Esophagus squamous epithelium (tissue), 5 donors: Measurements from ENCODE around the gene BMPR2. TPM values are rescaled to one million over a fixed set of nuclear protein-coding genes. Genes with fewer than 3 reads are reported as not detected.

ENCODE experiments used
- DNase-seq: peaks from one replicate; lab custom pipeline; 2025; lab: John Stamatoyannopoulos, UW
- H3K27ac ChIP-seq, 4 donors: fragments of 200-600 bp; sonication (generic); one replicate each; pipeline ENCODE4 v1.5.1; 2016 to 2019; ENCODE audit warnings: mild to moderate bottlenecking in 1 of 4
- H3K27me3 ChIP-seq, 4 donors: fragments of 200-600 bp; sonication (generic); 1 replicate in 3 of 4; 2 replicates in 1 of 4; pipeline versions ENCODE4 v1.5.1 to v1.6.0; 2017 to 2021; ENCODE audit warnings: antibody characterized with exemption in 1 of 4
- H3K36me3 ChIP-seq, 3 donors: fragments of 200-600 bp; sonication (generic); one replicate each; pipeline ENCODE4 v1.5.1; 2016 to 2019
- H3K4me1 ChIP-seq, 3 donors: fragments of 200-600 bp; sonication (generic); one replicate each; pipeline ENCODE4 v1.5.1; 2017 to 2019
- H3K4me3 ChIP-seq, 4 donors: fragments of 200-600 bp; sonication (generic); 1 replicate in 3 of 4; 2 replicates in 1 of 4; pipeline ENCODE4 v1.5.1; 2016 to 2019; ENCODE audit warnings: mild to moderate bottlenecking in 2 of 4, moderate library complexity in 1 of 4
- H3K9me3 ChIP-seq, 3 donors: fragments of 200-600 bp; sonication (generic); one replicate each; pipeline ENCODE4 v1.5.1; 2016 to 2019
- CTCF ChIP-seq, 6 experiments: fragments of 450-650 bp in 4 of 6; fragments of 200-600 bp in 2 of 6; sonication (generic) in 2 of 6; IDR thresholded peaks; one replicate each; pipeline ENCODE4 v1.5.1; 2016 to 2019; ENCODE audit warnings: antibody characterized with exemption in 6 of 6, mild to moderate bottlenecking in 4 of 6, moderate library complexity in 4 of 6
- POLR2A ChIP-seq, 4 donors: fragments of 450-650 bp; IDR thresholded peaks; one replicate each; pipeline ENCODE4 v1.6.1; 2017; ENCODE audit warnings: antibody characterized with exemption in 4 of 4, mild to moderate bottlenecking in 4 of 4, moderate library complexity in 3 of 4
- WGBS, 2 donors: methylation state at CpG; one replicate each; pipeline ENCODE4 v1.1.5; 2018; 5-methylcytosine and 5-hydroxymethylcytosine counted together
- intact Hi-C: fragments of 100-400 bp; cut with DNase I; formaldehyde crosslinking; loops from one replicate; pipeline ENCODE4 v1.15.0; 2022
- total RNA-seq, 4 donors: library from RNA; depleted of rRNA; stranded (reverse); fragments of >200 nt; gene quantifications; one replicate each; pipeline ENCODE4 v1.1.0, GENCODE V29; 2016
- donor health status: DM: yes; HTN: yes; CAD: no.

Gene BMPR2
- total RNA-seq, 4 donors from 2014 or later: 17.9 to 37.0 (median 22.3) TPM

- Histone ChIP-seq H3K27me3 (no peaks in the 10 kb centered on the region), H3K4me1 (peaks cover 0 to 8% (median 4%) of the 10 kb centered on the region in 3 donors), H3K4me3 (no peak overlapping the region), H3K9me3 (no peaks in the 10 kb centered on the region), H3K27ac (no peak overlapping the region), H3K36me3 (no peaks in the 10 kb centered on the region)
- WGBS, 2 donors: 77 to 80% methylated on average over 7 of the region's 7 CpGs
- DNase-seq: no peak
- intact Hi-C loops: no loop called here
- TF ChIP-seq CTCF (IDR thresholded peaks at IDR 0.05): no peak
- TF ChIP-seq POLR2A (IDR thresholded peaks at IDR 0.05): no peak
Measured at GRCh38 chr2:202337706-202338346, 38.3 kb upstream of the BMPR2 start.

DNA sequence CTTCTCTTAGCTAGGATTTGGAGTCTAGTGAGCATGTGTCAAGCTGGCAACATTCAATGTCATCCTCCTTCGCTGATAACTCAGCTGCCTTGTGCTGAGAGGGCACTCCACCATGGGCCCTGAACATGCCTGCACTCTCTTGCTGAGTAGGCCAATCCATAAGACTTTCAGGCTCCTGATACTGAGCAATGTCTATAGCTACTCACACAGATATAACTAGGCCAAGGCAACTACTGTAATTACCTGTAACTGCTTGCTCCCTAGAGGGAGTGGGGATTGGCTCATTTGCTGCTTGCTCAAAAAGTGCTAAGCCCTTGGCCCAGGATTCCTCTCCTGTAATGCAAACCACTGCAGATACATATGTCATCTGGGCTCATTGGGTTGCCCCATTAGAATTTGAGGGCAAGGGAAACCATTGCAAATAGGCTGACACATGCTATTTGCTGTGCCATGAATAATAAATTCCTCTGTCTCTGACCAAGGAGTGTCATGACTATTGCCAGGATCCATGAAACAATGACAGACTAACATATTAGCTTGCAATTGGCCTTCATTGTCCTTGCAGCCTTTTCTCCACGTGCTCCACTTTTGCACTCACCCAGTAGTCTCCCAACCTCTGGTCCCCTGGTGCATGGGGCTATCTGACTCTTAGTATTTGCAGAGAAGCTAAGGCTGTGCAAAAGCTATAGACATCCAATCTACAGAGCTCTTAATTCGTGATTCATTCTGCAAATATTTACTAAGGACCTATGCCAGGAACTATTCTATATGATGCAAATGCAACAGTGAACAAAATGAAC, 36.9 kb upstream of the BMPR2 start:
- TF ChIP-seq POLR2A (IDR thresholded peaks at IDR 0.05): no peak
- TF ChIP-seq CTCF (IDR thresholded peaks at IDR 0.05): no peak
- Histone ChIP-seq H3K4me3 (no peak overlapping the region), H3K27ac (no peak overlapping the region), H3K4me1 (peaks cover 0 to 14% (median 4%) of the 10 kb centered on the region in 3 donors), H3K36me3 (no peaks in the 10 kb centered on the region), H3K27me3 (no peaks in the 10 kb centered on the region), H3K9me3 (no peaks in the 10 kb centered on the region)
- 48 to 52% methylated on average over 2 to 3 of the region's 3 CpGs for WGBS, 2 donors
- intact Hi-C loops: no loop called here
- no peak for DNase-seq

- no peaks in the 10 kb centered on the region for H3K36me3 ChIP-seq
- no peak for DNase-seq
- WGBS, 2 donors: 19 to 30% methylated on average over 1 of the region's 1 CpG
- intact Hi-C loops: no loop called here
- no peak overlapping the region for H3K4me3 ChIP-seq
- TF ChIP-seq POLR2A (IDR thresholded peaks at IDR 0.05): no peak
- TF ChIP-seq CTCF (IDR thresholded peaks at IDR 0.05): no peak
- H3K4me1 ChIP-seq: peaks cover 0 to 14% (median 0%) of the 10 kb centered on the region in 3 donors
- no peak overlapping the region for H3K27ac ChIP-seq
- H3K27me3 ChIP-seq: no peaks in the 10 kb centered on the region
- H3K9me3 ChIP-seq: no peaks in the 10 kb centered on the region
Measured at GRCh38 chr2:202344178-202344577, 31.9 kb upstream of the BMPR2 start.

DNA sequence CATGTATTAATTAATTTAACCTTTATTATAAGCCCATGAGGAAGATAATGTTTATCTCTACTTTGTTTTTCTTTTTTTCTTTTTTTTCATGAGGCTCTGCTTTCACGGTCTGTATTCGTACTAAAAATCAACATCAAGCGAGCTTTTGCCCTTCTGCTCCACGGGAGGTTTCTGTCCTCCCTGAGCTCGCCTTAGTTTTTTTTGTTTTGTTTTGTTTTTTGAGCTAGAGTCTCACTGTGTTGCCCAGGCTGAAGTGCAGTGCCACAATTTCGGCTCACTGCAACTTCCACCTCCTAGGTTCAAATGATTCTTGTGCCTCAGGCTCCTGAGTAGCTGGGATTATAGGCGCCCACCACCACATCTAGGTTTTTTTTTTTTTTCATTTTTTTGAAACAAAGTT, 29.9 kb upstream of the BMPR2 start:
- intact Hi-C loops: no loop called here
- Histone ChIP-seq H3K4me1 (peaks cover 0 to 11% (median 0%) of the 10 kb centered on the region in 3 donors), H3K36me3 (no peaks in the 10 kb centered on the region), H3K27me3 (no peaks in the 10 kb centered on the region), H3K9me3 (no peaks in the 10 kb centered on the region), H3K4me3 (no peak overlapping the region), H3K27ac (no peak overlapping the region)
- DNase-seq: no peak
- WGBS, 2 donors: 89 to 95% methylated on average over 7 of the region's 7 CpGs
- no peak for TF ChIP-seq POLR2A (IDR thresholded peaks at IDR 0.05)
- no peak for TF ChIP-seq CTCF (IDR thresholded peaks at IDR 0.05)

DNA sequence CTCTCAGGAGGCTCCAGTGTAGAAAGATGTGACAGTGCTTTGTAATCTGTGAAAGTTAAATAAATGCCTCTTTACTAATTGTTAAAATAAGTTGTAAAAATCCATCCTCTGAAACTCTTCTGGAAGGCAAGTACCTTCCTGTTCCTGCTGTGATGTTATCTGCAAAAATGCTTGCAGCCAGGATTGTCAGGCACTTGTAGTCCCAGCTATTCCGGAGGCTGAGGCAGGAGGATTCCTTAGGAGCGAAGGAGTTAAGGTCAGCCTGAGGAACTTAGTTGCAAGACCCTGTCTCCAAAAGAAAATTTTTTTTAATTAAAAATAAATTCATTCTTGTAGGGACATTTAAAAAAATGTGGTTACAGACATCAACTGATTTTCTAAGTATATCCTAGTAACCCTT, 22.7 kb upstream of the BMPR2 start:
- intact Hi-C loops: no loop called here
- no peak for DNase-seq
- H3K27ac ChIP-seq: no peak overlapping the region
- H3K36me3 ChIP-seq: no peaks in the 10 kb centered on the region
- H3K9me3 ChIP-seq: no peaks in the 10 kb centered on the region
- no peak overlapping the region for H3K4me3 ChIP-seq
- no peaks in the 10 kb centered on the region for H3K27me3 ChIP-seq
- no peaks in the 10 kb centered on the region for H3K4me1 ChIP-seq
- no peak for TF ChIP-seq CTCF (IDR thresholded peaks at IDR 0.05)
- no peak for TF ChIP-seq POLR2A (IDR thresholded peaks at IDR 0.05)
- WGBS, 2 donors: 86 to 93% methylated on average over 2 of the region's 2 CpGs
